Smooth muscle cell (in vitro differentiated cells): ENCODE results near the gene MLLT1. TPM values are rescaled to one million over a fixed set of nuclear protein-coding genes. Genes with fewer than 3 reads are reported as not detected.

Source experiments
- DNase-seq: peaks from one replicate; lab custom pipeline; 2025; ENCODE audit not compliant: unreplicated experiment; lab: John Stamatoyannopoulos, UW
- H2AFZ ChIP-seq: fragments of 200-600 bp; sonication (generic); 2 replicates; pipeline ENCODE4 v1.6.0; 2016; ENCODE audit warnings: antibody characterized with exemption, low read depth, mild to moderate bottlenecking
- H3F3A ChIP-seq: fragments of 200-600 bp; sonication (generic); 2 replicates; pipeline ENCODE4 v1.6.0; 2017; ENCODE audit warnings: antibody characterized with exemption, low read depth
- H3K27ac ChIP-seq: fragments of 200-600 bp; sonication (generic); 2 replicates; pipeline ENCODE4 v1.5.1; 2016; ENCODE audit warnings: low read depth, mild to moderate bottlenecking
- H3K27me3 ChIP-seq: fragments of 200-600 bp; sonication (generic); 2 replicates; pipeline ENCODE4 v1.6.1; 2016; ENCODE audit warnings: low read depth, mild to moderate bottlenecking
- H3K36me3 ChIP-seq: fragments of 200-600 bp; sonication (generic); 2 replicates; pipeline ENCODE4 v1.5.1; 2016; ENCODE audit warnings: low read depth
- H3K4me1 ChIP-seq: fragments of 200-600 bp; sonication (generic); 2 replicates; pipeline ENCODE4 v1.5.1; 2016; ENCODE audit warnings: low read depth
- H3K4me2 ChIP-seq: fragments of 200-600 bp; sonication (generic); 2 replicates; pipeline ENCODE4 v1.6.0; 2016; ENCODE audit warnings: mild to moderate bottlenecking
- H3K4me3 ChIP-seq: fragments of 200-600 bp; sonication (generic); 2 replicates; pipeline ENCODE4 v1.5.1; 2016; ENCODE audit warnings: mild to moderate bottlenecking
- H3K79me2 ChIP-seq: fragments of 200-600 bp; sonication (generic); 2 replicates; pipeline ENCODE4 v1.6.0; 2016; ENCODE audit warnings: low read depth, mild to moderate bottlenecking
- H3K9ac ChIP-seq: fragments of 200-600 bp; sonication (generic); 2 replicates; pipeline ENCODE4 v1.6.0; 2016; ENCODE audit warnings: low read depth
- H3K9me3 ChIP-seq: fragments of 200-600 bp; sonication (generic); replicated peaks from 2 replicates; pipeline ENCODE4 v1.5.1; 2016; ENCODE audit warnings: low read depth
- H4K20me1 ChIP-seq: fragments of 200-600 bp; sonication (generic); 2 replicates; pipeline ENCODE4 v1.6.0; 2016; ENCODE audit warnings: low read depth
- WGBS: methylation state at CpG from one replicate; pipeline ENCODE4 v1.1.7; 2016; ENCODE audit warnings: low lambda C conversion rate; 5-methylcytosine and 5-hydroxymethylcytosine counted together
- polyA plus RNA-seq: library from polyadenylated mRNA; unstranded; fragments of >200 nt; fragmentation: Nextera tagmentation; extraction: Ambion mirVana; gene quantifications from 2 replicates; pipeline ENCODE4 v1.2.1, GENCODE V29; 2016
- small RNA-seq: library from RNA; depleted of rRNA; stranded (forward); fragments of <200 nt; gene quantifications from one replicate; pipeline ENCODE3, GENCODE V24; 2014
- total RNA-seq: library from RNA; depleted of rRNA; stranded (reverse); fragments of >200 nt; gene quantifications from 2 replicates; pipeline ENCODE4 v1.2.3, GENCODE V29; 2014
- TF ChIP-seq, protein P1 (sequence below): fragments of 200-600 bp; sonication (generic); IDR thresholded peaks from 2 replicates; pipeline ENCODE4 v1.5.1; 2017; ENCODE audit warnings: borderline replicate concordance, mild to moderate bottlenecking, antibody characterized with exemption; ENCODE audit not compliant: insufficient read depth, poor library complexity, severe bottlenecking

The MLLT1 gene
- total and polyA plus RNA-seq, 2 experiments from 2014 or later: 18.8 to 27.3 TPM

DNA sequence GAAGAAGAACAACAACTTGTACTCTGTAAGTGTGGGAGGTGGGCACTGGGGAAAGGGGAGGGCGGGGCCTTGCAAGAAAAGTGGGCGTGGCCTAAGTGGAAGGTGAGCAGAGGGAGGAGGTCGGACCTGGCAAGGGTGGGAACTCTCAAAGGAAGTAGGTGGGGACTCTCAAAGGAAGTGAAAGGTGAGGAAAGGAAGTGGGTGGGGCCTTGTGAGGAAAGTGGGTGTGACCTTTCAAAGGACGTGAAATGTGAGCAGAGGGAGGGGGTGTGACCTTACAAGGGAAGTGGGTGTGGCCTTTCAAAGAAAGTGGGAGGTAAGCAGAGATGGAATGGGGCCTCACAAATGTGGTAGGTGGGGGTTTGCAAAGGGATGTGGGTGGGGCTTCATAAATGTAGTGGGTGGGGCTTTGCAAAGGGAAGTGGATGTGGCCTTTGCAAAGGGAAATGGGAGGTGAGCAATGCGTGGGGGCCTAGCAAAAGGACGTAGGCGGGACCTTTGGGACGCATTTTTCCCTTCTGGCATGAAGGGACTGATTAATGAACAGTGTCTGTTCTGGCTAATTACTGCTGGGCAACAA lies 118.4 kb downstream of the MLLT1 start:
- Histone ChIP-seq H3K4me2 (no peak overlapping the region), H2AFZ (no peak overlapping the region), H3K4me1 (no peaks in the 10 kb centered on the region), H3K9me3 (no peaks in the 10 kb centered on the region), H3K27me3 (no peaks in the 10 kb centered on the region), H3K27ac (no peak overlapping the region), H3F3A (no peaks in the 10 kb centered on the region), H3K4me3 (no peak overlapping the region), H3K36me3 (no peaks in the 10 kb centered on the region), H3K9ac (no peak overlapping the region), H4K20me1 (no peaks in the 10 kb centered on the region), H3K79me2 (no peaks in the 10 kb centered on the region)
- DNase-seq: no peak
- 64% methylated on average over 8 of the region's 8 CpGs for WGBS
- TF ChIP-seq, protein P1, sequence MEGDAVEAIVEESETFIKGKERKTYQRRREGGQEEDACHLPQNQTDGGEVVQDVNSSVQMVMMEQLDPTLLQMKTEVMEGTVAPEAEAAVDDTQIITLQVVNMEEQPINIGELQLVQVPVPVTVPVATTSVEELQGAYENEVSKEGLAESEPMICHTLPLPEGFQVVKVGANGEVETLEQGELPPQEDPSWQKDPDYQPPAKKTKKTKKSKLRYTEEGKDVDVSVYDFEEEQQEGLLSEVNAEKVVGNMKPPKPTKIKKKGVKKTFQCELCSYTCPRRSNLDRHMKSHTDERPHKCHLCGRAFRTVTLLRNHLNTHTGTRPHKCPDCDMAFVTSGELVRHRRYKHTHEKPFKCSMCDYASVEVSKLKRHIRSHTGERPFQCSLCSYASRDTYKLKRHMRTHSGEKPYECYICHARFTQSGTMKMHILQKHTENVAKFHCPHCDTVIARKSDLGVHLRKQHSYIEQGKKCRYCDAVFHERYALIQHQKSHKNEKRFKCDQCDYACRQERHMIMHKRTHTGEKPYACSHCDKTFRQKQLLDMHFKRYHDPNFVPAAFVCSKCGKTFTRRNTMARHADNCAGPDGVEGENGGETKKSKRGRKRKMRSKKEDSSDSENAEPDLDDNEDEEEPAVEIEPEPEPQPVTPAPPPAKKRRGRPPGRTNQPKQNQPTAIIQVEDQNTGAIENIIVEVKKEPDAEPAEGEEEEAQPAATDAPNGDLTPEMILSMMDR: no peak

Small RNA genes within 50 kb of the gene (small RNA-seq; reads per million reads assigned to genes)
- not detected for gene AC011471.1

Other genes starting within 250 kb of the MLLT1 start
- gene RFX2, start 169.5 kb downstream of the MLLT1 start, total RNA-seq: 2.7 and 7.5 TPM in 2 replicates
- 4.7 and 6.4 TPM in 2 replicates for gene RFX2, start 169.5 kb downstream of the MLLT1 start, polyA plus RNA-seq
- gene ACSBG2, start 144.3 kb downstream of the MLLT1 start, total RNA-seq: not detected in 2 replicates
- not detected in 2 replicates for gene ACSBG2, start 144.3 kb downstream of the MLLT1 start, polyA plus RNA-seq
- 0.09 TPM in 1 of 2 replicates, not detected in the other for gene ACER1, start 53.6 kb upstream of the MLLT1 start, total RNA-seq
- gene ACER1, start 53.6 kb upstream of the MLLT1 start, polyA plus RNA-seq: not detected in 2 replicates
- 59.1 and 85.9 TPM in 2 replicates for gene CLPP, start 81.6 kb upstream of the MLLT1 start, total RNA-seq
- gene CLPP, start 81.6 kb upstream of the MLLT1 start, polyA plus RNA-seq: 117 and 118 TPM in 2 replicates
- 34.4 and 38.2 TPM in 2 replicates for gene ALKBH7, start 92.8 kb upstream of the MLLT1 start, total RNA-seq
- gene ALKBH7, start 92.8 kb upstream of the MLLT1 start, polyA plus RNA-seq: 100 and 103 TPM in 2 replicates
- 0.67 and 1.2 TPM in 2 replicates for gene PSPN, start 96.0 kb upstream of the MLLT1 start, total RNA-seq
- 2.0 and 2.1 TPM in 2 replicates for gene PSPN, start 96.0 kb upstream of the MLLT1 start, polyA plus RNA-seq
- gene GTF2F1, start 113.2 kb upstream of the MLLT1 start, total RNA-seq: 35.6 and 65.8 TPM in 2 replicates
- gene GTF2F1, start 113.2 kb upstream of the MLLT1 start, polyA plus RNA-seq: 34.7 and 43.0 TPM in 2 replicates
- gene KHSRP, start 144.8 kb upstream of the MLLT1 start, total RNA-seq: 59.1 and 88.3 TPM in 2 replicates
- gene KHSRP, start 144.8 kb upstream of the MLLT1 start, polyA plus RNA-seq: 169 and 179 TPM in 2 replicates
- not detected in 2 replicates for gene SLC25A41, start 153.8 kb upstream of the MLLT1 start, total RNA-seq
- gene SLC25A41, start 153.8 kb upstream of the MLLT1 start, polyA plus RNA-seq: 0.30 and 0.57 TPM in 2 replicates
- 34.2 and 57.1 TPM in 2 replicates for gene SLC25A23, start 179.8 kb upstream of the MLLT1 start, total RNA-seq
- gene SLC25A23, start 179.8 kb upstream of the MLLT1 start, polyA plus RNA-seq: 46.9 and 58.7 TPM in 2 replicates
- gene CRB3, start 184.3 kb upstream of the MLLT1 start, total RNA-seq: 4.0 and 7.8 TPM in 2 replicates
- 2.5 and 12.1 TPM in 2 replicates for gene CRB3, start 184.3 kb upstream of the MLLT1 start, polyA plus RNA-seq
- gene DENND1C, start 201.8 kb upstream of the MLLT1 start, total RNA-seq: 0.04 TPM in 1 of 2 replicates, not detected in the other
- 0.67 and 3.3 TPM in 2 replicates for gene DENND1C, start 201.8 kb upstream of the MLLT1 start, polyA plus RNA-seq
- not detected in 2 replicates for gene TUBB4A, start 222.3 kb upstream of the MLLT1 start, total RNA-seq
- gene TUBB4A, start 222.3 kb upstream of the MLLT1 start, polyA plus RNA-seq: not detected in 2 replicates